ENCODE data around the gene TMEM81.

DNA sequence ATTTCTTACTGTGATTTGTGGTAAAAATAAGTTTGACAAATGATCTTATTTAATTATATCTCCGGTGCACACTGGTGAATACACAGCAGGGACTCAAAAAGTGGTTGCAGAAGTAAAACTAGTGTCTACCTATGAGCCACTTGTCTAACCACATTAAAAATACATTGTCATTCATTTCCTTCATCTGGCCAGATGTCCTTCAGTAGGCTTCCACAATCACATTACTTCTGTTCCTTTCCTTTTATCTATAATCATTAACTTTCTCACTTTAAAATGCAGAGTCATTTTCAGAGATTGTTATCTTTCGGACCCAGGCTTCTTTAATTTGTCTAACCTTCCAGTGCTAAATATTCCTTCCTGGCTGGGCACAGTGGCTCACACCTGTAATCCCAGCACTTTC lies 34.5 kb upstream of the TMEM81 start:
- TF ChIP-seq POLR2AphosphoS5 (IDR thresholded peaks at IDR 0.05) (no peak), CTCF (IDR thresholded peaks at IDR 0.05 in 8 of 11, conservative IDR thresholded peaks at IDR 0.05 in 3 of 11) (no peak)

Measured in spleen (tissue), 7 donors.